ENCODE data around the gene KAZALD1.

Gene KAZALD1

DNA sequence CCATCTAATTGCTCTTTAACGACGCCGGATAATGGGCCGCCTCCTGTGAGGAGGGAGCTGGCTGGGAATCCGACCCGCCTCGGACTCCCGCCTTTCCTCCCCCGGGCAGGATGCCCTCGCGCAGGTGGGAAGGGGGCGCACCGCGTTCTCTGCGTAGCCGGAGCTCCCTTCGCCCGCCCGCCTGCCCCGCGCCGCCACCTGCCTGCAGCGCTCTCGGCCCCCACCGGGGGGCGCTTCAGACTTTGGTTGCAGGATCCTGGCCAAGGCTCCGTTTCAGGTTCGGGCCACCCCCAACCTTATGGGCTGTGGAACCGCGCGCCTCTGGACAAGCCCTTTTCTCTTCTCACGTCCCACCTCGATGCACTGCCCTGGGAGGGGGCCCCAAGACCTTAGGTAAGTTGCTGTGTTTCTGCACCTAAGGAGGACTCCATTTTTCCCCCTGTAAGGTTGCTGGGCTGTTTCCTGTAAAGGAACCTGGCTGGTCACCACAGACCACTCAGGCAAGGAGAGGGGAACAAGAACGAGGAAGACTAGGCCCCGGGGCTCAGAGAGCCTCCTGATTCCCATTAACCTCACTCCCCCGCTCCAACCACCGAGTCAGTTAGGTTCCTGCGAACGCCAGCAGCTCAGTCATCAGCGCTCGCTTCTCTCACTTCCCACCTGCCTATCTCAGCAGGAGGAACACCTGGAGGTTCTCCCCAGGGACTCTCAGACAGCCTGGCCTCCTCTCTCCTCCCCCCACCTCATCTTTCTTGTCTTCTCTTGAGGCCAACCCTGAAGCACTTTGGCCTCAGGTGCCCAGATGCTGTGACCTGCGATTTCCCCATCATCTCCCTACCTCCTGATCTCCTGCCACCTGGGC, 11.3 kb upstream of the KAZALD1 start:
- Mint-ChIP-seq H3K36me3 (ENCODE audit: low read depth) (peaks cover 5% of the 10 kb centered on the region), H3K27me3 (ENCODE audit: low read depth) (peaks cover 55% of the 10 kb centered on the region), H3K27ac (no peak overlapping the region), H3K9me3 (no peaks in the 10 kb centered on the region), H3K4me3 (peak overlapping the region; percentile 51), H3K4me1 (ENCODE audit: low read depth) (peaks cover 14% of the 10 kb centered on the region)

GRCh38 chr10:101052285-101052684, 9.5 kb upstream of the KAZALD1 start:
- Mint-ChIP-seq H3K27ac (no peak overlapping the region), H3K27me3 (ENCODE audit: low read depth) (peaks cover 37% of the 10 kb centered on the region), H3K4me1 (ENCODE audit: low read depth) (peaks cover 16% of the 10 kb centered on the region), H3K36me3 (ENCODE audit: low read depth) (peaks cover 10% of the 10 kb centered on the region), H3K9me3 (no peaks in the 10 kb centered on the region), H3K4me3 (no peak overlapping the region)

DNA sequence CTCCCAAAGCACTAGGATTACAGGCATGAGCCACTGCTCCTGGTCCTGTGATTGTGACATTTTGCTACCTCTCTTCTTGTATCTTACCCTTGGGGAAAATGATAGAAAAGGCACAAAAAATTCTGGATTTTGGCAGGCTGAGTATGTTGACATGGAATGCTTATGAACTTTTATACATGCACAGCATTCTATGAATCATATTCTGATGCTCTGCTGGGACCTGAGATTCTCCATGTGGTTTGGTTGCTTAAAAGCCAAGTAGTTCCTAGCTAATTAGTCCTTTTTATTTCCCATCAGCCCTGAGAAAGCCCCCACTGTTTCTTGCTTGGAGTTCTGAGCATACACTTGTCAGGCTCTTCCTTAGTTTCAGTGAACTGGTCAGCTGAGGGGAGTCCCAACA, 8.3 kb upstream of the KAZALD1 start:
- H3K27ac Mint-ChIP-seq, result no peak overlapping the region
- H3K36me3 Mint-ChIP-seq (ENCODE audit: low read depth), result peaks cover 10% of the 10 kb centered on the region
- peaks cover 13% of the 10 kb centered on the region for H3K4me1 Mint-ChIP-seq (ENCODE audit: low read depth)
- no peak overlapping the region for H3K4me3 Mint-ChIP-seq
- no peaks in the 10 kb centered on the region for H3K9me3 Mint-ChIP-seq
- H3K27me3 Mint-ChIP-seq (ENCODE audit: low read depth), result peaks cover 25% of the 10 kb centered on the region

GRCh38 chr10:101054351-101054750, 7.4 kb upstream of the KAZALD1 start:
- H3K9me3 Mint-ChIP-seq, result no peaks in the 10 kb centered on the region
- peaks cover 10% of the 10 kb centered on the region for H3K36me3 Mint-ChIP-seq (ENCODE audit: low read depth)
- peaks cover 16% of the 10 kb centered on the region for H3K27me3 Mint-ChIP-seq (ENCODE audit: low read depth)
- no peak overlapping the region for H3K27ac Mint-ChIP-seq
- peaks cover 17% of the 10 kb centered on the region for H3K4me1 Mint-ChIP-seq (ENCODE audit: low read depth)
- no peak overlapping the region for H3K4me3 Mint-ChIP-seq

GRCh38 chr10:101054876-101055275, 6.9 kb upstream of the KAZALD1 start:
- peaks cover 11% of the 10 kb centered on the region for H3K27me3 Mint-ChIP-seq (ENCODE audit: low read depth)
- H3K4me3 Mint-ChIP-seq, result no peak overlapping the region
- no peaks in the 10 kb centered on the region for H3K9me3 Mint-ChIP-seq
- H3K27ac Mint-ChIP-seq, result no peak overlapping the region
- peaks cover 22% of the 10 kb centered on the region for H3K4me1 Mint-ChIP-seq (ENCODE audit: low read depth)
- H3K36me3 Mint-ChIP-seq (ENCODE audit: low read depth), result peaks cover 10% of the 10 kb centered on the region

GRCh38 chr10:101055411-101055810, 6.4 kb upstream of the KAZALD1 start:
- H3K36me3 Mint-ChIP-seq (ENCODE audit: low read depth), result peaks cover 10% of the 10 kb centered on the region

DNA sequence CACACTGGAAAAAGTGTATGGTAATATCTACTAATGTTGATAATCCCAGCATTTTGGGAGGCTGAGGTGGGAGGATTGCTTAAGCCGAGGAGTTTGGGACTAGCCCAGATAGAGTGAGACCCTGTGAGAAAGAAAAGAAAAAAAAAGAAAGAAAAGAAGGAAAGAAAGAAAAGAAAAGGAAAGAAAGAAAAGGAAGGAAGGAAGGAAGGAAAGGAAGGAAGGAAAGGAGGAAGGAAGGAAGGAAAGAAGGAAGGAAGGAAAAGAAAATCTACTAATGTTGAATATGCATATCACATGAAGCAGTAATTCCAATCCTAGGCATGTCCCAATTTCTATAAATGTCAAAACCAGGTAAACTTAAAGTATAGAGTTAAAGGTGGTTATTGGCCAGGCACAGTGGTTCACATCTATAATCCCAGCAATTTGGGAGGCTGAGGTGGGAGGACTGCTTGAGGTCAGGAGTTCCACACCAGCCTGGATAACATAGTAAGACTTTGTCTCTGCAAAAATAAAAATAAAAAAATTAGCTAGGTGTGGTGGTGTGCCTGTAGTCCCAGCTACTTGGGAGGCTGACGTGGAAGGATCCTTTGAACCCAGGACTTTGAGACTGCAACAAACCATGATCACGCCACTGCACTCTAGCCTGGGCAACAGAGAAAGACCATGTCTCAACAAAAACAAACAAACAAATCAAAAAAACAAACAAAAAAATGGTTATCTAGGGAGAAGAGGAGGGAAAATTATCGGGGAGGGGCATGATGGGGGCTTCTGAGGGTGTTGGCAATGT, 5.2 kb upstream of the KAZALD1 start:
- peaks cover 22% of the 10 kb centered on the region for H3K4me1 Mint-ChIP-seq (ENCODE audit: low read depth)
- H3K36me3 Mint-ChIP-seq (ENCODE audit: low read depth), result peaks cover 10% of the 10 kb centered on the region
- H3K27me3 Mint-ChIP-seq (ENCODE audit: low read depth), result no peaks in the 10 kb centered on the region
- H3K9me3 Mint-ChIP-seq, result no peaks in the 10 kb centered on the region
- H3K27ac Mint-ChIP-seq, result no peak overlapping the region
- no peak overlapping the region for H3K4me3 Mint-ChIP-seq

More at GRCh38 chr10:101055411-101055810, 6.4 kb upstream of the KAZALD1 start:
- Mint-ChIP-seq H3K27ac (no peak overlapping the region), H3K9me3 (no peaks in the 10 kb centered on the region), H3K4me3 (no peak overlapping the region), H3K27me3 (ENCODE audit: low read depth) (peaks cover 7% of the 10 kb centered on the region), H3K4me1 (ENCODE audit: low read depth) (peaks cover 23% of the 10 kb centered on the region)

- Mint-ChIP-seq H3K27ac (peak overlapping the region; percentile 85), H3K36me3 (ENCODE audit: low read depth) (peaks cover 5% of the 10 kb centered on the region), H3K4me1 (ENCODE audit: low read depth) (peaks cover 22% of the 10 kb centered on the region), H3K9me3 (no peaks in the 10 kb centered on the region), H3K27me3 (ENCODE audit: low read depth) (peaks cover 23% of the 10 kb centered on the region), H3K4me3 (peak overlapping the region; percentile 87)
Measured at GRCh38 chr10:101060036-101060950, 1.5 kb upstream of the KAZALD1 start.

GRCh38 chr10:101060951-101061623, 702 bp upstream of the KAZALD1 start:
- Mint-ChIP-seq H3K27ac (peak overlapping the region; percentile 81), H3K9me3 (no peaks in the 10 kb centered on the region), H3K27me3 (ENCODE audit: low read depth) (peaks cover 31% of the 10 kb centered on the region), H3K4me1 (ENCODE audit: low read depth) (peaks cover 21% of the 10 kb centered on the region), H3K4me3 (peak overlapping the region; percentile 87), H3K36me3 (ENCODE audit: low read depth) (peaks cover 5% of the 10 kb centered on the region)

DNA sequence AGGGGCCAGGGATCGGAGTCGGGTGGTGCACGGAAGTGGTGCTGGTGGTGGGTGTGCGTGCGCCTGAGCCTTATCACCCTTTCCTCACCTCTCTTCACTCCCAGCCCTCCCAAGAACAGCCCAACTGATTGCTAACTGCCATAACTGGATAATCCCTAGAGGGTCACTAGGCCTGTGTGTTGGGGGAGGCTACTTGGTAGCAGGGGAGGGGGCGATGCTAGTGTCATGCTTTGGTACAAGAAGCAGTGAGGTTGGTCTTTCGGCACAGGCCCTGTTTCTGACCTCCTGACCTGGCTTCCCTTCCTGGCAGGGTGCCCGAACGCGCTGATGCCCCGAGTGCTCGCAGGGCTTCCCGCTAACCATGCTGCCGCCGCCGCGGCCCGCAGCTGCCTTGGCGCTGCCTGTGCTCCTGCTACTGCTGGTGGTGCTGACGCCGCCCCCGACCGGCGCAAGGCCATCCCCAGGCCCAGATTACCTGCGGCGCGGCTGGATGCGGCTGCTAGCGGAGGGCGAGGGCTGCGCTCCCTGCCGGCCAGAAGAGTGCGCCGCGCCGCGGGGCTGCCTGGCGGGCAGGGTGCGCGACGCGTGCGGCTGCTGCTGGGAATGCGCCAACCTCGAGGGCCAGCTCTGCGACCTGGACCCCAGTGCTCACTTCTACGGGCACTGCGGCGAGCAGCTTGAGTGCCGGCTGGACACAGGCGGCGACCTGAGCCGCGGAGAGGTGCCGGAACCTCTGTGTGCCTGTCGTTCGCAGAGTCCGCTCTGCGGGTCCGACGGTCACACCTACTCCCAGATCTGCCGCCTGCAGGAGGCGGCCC, 652 bp downstream of the KAZALD1 start:
- Mint-ChIP-seq H3K4me1 (ENCODE audit: low read depth) (peaks cover 23% of the 10 kb centered on the region), H3K27ac (no peak overlapping the region), H3K9me3 (no peaks in the 10 kb centered on the region), H3K27me3 (ENCODE audit: low read depth) (peaks cover 42% of the 10 kb centered on the region), H3K36me3 (ENCODE audit: low read depth) (no peaks in the 10 kb centered on the region), H3K4me3 (peak overlapping the region; percentile 34)

DNA sequence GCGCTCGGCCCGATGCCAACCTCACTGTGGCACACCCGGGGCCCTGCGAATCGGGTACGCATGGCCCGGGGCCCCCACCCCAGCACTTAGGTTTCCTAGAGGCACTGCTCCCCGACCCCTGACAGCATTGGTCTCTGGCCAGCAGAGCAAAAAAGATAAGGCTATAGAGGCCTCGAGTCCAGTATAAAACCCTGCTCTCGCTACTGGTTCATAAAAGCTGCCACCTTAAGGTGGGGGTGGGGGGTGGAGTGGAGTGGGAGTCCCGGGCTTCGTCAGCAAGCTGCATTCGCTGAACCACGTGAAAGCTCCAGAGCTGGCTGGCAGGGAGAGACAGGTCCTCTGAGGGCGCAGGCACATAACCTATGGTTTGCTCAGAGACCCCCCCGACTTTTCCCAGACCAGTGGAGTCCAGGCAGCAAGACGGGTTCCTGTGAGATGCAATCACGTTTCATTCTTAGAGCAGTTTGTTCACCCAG, 1.3 kb downstream of the KAZALD1 start:
- H3K36me3 Mint-ChIP-seq (ENCODE audit: low read depth), result no peaks in the 10 kb centered on the region
- H3K4me1 Mint-ChIP-seq (ENCODE audit: low read depth), result peaks cover 25% of the 10 kb centered on the region
- no peak overlapping the region for H3K4me3 Mint-ChIP-seq
- no peaks in the 10 kb centered on the region for H3K9me3 Mint-ChIP-seq
- peaks cover 48% of the 10 kb centered on the region for H3K27me3 Mint-ChIP-seq (ENCODE audit: low read depth)
- no peak overlapping the region for H3K27ac Mint-ChIP-seq

DNA sequence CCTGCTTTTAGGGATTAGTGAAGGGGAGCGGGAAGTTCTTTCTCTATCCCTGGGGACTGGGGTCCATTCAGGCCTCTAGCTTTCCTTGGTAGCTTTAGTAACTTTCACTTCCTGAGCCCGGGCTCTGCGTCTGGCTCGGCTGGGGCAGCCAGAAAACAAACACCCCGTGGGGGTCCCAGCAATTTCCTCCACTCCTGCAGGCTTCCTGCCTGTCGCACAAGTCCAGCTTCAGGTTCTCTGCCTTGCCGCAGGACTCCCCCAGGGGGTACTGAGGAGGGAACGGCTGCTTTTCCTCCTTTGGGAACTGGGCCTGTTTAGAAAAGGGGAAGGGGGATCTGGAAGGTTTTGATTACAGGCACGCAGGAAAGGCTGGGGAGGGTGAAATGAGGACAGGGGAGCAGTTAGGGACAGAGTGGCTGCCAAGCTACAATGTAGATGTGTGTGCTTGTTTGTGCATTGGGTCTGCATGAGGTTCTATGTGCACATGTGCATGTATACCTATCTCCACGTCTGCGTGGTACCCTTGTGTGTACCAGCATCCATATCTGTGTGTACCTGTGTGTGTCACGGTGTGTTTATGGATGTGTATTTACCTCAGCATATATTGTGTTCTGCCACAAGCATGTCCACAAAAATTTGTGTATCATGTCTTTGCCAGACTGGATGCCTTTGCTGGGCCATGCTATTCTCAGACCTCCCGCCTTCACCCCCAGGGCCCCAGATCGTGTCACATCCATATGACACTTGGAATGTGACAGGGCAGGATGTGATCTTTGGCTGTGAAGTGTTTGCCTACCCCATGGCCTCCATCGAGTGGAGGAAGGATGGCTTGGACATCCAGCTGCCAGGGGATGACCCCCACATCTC, 2.0 kb downstream of the KAZALD1 start:
- Mint-ChIP-seq H3K27ac (no peak overlapping the region), H3K9me3 (no peaks in the 10 kb centered on the region), H3K4me3 (no peak overlapping the region), H3K27me3 (ENCODE audit: low read depth) (peaks cover 48% of the 10 kb centered on the region), H3K36me3 (ENCODE audit: low read depth) (no peaks in the 10 kb centered on the region), H3K4me1 (ENCODE audit: low read depth) (peaks cover 22% of the 10 kb centered on the region)

Measured in T-helper 1 cell treated with Interleukin-12 subunit alpha and Interleukin-12 subunit beta and Interleukin-4 antibody, amounts not matched to agents 30 μg/mL and 1 μg/mL, for 36 hours (primary cell).